Stimulated activated CD8-positive, alpha-beta memory T cell treated with anti-CD3 and anti-CD28 coated beads, Interleukin-15, amount 100 ng/mL, for 4 hours (primary cell): Measurements from ENCODE around the gene HMCN2.
"Not testable (repeated sequence)": the region's sequence is repeated elsewhere in the genome, so short reads cannot be mapped to it uniquely, and the experiment has no call there.

Experiments used
- DNase-seq, 2 donors: peaks; one replicate each; pipeline ENCODE4 v3.0.0-alpha.2; 2020; ENCODE audit warnings: low read depth in 2 of 2

Gene HMCN2

DNA sequence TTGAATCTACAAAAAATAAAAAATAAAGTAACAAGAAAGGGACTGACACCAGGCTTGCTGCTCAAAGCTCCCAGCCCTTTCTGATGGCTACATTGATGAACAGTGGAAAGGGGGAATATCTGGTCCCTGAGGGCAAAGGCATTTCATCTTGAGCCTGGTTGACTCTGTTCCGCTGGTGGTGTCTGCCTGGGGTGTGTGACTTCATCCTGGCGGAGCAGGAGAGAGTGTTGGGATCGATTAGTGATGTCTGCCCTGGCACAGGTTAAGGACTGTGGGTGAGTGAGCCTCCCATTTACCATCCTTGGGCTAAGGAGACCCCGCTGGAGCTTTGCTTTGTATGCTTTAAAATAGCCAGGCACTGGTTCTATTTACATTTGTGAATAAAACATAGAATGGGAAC lies 122.3 kb downstream of the HMCN2 start:
- DNase-seq = no peak

GRCh38 chr9:130390390-130390789 lies 124.8 kb downstream of the HMCN2 start:
- no peak for DNase-seq

DNA sequence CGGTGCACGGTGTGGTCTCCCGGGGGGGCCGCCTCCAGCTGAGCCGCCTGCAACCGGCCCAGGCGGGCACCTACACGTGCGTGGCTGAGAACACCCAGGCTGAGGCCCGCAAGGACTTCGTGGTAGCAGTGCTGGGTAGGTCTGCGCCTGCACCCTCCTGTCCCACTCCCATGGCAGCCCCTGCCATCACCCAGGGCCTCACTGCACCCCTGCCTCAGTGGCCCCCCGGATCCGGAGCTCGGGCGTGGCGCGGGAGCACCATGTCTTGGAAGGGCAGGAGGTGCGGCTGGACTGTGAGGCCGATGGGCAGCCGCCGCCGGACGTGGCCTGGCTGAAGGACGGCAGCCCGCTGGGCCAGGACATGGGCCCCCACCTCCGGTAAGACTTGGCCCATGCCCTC lies 125.4 kb downstream of the HMCN2 start:
- no peak for DNase-seq

DNA sequence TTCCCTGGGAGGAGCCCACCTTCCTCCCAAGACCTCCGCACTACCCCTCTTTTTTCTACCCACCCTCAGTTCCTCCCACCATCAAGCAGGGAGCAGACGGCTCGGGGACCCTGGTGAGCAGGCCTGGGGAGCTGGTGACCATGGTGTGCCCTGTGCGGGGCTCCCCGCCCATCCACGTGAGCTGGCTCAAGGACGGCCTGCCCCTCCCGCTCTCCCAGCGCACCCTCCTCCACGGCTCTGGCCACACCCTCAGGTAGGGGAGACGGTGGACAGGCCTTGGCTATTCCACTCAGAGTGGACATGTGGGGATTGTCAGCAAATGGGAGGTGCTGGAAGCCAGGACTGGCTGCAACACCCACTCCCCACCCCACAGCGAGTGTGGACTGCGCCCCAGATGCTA lies 126.3 kb downstream of the HMCN2 start:
- DNase-seq = no peak

DNA sequence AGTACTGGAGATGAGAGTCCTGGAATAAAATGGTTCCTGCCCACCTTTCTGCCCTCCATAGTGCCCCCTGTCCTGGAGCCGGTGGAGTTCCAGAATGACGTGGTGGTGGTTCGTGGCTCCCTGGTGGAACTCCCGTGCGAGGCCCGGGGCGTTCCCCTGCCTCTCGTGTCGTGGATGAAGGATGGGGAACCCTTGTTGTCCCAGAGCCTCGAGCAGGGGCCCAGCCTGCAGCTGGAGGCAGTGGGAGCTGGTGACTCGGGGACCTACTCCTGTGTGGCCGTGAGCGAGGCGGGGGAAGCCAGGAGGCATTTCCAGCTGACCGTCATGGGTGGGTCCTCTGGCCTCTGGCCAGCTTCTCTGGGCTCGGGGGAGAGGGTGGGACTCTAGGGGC lies 128.1 kb downstream of the HMCN2 start:
- no peak for DNase-seq

DNA sequence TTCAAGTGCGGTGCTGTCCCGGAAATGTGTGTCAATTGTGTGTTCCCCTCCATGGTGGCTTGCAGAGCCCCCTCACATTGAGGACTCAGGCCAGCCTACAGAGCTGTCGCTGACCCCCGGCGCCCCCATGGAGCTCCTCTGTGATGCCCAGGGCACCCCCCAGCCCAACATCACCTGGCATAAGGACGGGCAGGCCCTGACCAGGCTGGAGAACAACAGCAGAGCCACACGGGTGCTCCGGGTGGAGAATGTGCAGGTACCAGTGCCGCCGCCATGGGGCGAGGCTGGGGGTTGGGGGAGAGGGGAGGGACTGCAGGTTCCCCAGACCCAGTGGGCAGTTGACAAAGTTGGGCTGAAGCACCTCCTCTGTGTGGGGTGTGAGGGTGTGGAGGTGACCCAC lies 128.8 kb downstream of the HMCN2 start:
- DNase-seq = no peak

DNA sequence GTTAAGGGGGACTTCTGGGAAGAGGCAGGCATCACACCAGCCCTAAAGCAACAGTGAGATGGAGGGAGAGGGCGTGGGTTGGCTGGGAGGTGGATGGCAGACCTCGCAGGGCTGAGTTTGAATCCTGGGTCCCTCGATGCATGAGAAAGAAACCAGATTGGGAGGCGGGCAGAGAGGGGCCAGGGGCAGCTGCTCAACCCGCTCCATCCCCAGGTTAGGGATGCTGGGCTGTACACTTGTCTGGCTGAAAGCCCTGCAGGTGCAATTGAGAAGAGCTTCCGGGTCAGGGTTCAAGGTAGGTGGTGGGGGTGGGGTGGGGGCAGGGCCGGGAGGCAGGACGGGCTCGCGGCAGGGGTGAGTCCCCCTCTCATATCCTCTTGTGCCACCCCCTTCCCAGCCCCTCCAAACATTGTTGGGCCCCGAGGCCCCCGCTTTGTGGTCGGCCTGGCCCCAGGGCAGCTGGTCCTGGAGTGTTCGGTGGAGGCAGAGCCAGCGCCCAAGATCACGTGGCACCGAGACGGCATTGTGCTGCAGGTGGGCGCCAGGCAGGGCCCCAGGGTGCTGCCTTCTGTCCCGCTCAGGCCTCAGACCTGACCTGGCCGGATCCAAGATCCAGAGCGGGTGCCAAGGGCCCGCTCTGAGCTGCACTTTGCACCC lies 129.4 kb downstream of the HMCN2 start:
- no peak for DNase-seq

GRCh38 chr9:130395810-130396435 lies 130.4 kb downstream of the HMCN2 start:
- no peak for DNase-seq

DNA sequence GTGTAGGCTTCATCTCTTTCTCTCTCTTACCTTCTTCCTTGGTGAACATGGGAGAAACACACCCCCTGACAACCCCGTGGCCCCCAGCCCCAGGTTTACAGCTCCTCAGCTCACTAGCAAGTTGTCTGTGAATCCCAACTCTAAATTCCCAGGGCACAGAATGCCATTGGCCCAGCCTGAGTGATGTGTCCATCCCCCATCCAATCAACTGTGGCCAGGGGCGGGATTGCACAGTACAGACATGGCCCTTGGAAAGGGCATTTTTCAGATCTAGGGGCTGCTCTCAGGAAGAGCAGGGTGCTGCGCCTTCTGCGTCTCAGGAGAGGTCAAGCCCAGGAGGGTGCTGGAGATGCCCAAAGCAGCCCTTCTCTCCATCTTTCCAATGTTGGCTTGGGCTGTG lies 131.0 kb downstream of the HMCN2 start:
- no peak for DNase-seq

GRCh38 chr9:130398487-130399240 lies 133.1 kb downstream of the HMCN2 start:
- no peak for DNase-seq

DNA sequence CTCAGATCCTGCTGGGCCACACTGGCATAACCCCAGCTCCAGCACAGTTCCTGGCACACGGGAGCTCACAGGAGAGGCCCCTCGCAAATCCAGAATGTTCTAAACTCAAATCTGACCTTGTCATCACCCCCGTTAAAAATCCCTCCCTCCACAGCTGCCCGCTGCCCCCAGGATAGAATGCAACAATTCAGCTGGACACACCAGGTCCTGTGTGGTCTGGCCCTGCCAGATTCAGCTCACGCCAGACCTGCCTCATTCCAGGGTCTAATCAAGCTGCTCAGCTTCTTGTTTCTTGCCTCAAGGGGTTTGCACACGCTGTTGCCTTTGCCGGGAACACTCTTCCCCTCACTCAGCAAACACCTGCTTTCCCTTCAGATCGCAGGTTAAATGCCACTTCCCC lies 134.2 kb downstream of the HMCN2 start:
- no peak for DNase-seq

DNA sequence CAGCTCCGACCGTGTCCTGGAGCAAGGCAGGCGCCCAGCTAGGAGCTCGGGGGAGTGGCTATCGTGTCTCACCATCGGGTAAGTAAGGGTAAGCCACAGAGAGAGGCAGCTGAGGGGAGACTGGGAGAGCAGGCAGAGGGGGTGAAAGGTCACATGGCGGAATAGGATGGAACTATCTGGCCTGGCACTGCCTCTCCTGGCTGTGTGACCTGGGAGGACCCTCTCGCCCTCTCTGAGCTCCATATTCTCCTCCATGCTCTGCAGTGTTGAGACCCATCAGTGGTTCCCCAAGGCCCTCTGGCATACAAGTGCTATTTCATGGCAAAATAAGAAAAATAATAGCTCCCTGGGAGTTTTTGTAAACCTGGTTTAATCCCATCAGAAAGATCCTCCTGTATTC lies 135.3 kb downstream of the HMCN2 start:
- no peak for DNase-seq

DNA sequence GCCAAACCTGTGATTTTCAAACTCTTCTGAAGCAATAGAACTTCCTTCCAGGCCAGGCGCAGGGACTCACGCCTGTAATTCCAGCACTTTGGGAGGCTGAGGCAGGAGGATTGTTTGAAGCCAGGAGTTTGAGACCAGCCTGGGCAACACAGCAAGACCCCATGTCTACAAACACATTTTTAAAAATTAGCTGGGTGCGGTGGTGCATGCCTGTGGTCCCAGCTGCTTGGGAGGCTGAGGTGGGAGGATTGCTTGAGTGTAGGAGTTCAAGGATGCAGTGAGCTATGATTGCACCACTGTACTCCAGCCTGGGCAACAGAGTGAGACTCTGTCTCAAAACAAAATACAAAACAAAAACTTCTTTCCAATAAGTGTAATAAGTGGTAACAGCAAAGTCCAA lies 136.2 kb downstream of the HMCN2 start:
- DNase-seq = not testable (repeated sequence)

- no peak for DNase-seq
Measured at GRCh38 chr9:130402243-130402642, 136.7 kb downstream of the HMCN2 start.

DNA sequence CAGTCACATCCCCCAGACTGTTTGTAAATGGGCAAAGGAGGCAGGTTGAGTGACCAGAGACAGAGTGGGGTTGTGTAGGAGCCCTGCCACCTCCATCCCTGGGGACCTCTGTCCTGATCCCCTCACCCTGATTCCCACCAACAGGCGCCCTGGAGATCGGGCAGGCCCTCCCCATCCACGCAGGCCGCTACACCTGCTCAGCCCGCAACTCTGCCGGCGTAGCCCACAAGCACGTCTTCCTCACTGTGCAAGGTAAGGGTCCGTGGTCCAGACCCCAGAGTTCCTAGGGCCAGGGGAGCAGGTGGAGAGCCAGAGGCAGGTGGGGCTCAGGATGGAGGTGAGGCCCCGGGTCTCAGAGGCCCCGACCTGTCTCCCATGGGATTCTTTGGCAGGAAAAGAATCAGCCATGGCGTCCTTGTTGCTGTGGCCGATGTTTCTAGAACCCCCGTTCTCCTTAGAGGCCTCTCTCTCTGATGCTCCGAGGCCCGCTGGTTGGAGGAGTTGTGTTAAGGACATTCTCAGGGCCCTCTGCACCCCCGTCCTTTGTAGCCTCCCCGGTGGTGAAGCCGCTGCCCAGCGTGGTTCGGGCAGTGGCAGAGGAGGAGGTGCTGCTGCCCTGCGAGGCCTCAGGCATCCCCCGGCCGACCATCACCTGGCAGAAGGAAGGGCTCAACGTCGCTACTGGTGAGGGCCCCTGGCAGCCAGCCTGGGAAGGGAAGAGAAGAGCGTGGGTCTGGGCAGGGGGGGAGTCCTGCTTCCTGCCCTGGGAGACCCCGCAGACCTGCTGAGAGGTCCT lies 137.3 kb downstream of the HMCN2 start:
- no peak for DNase-seq

- no peak for DNase-seq
Measured at GRCh38 chr9:130405657-130406257, 140.2 kb downstream of the HMCN2 start.

- DNase-seq = no peak
Measured at GRCh38 chr9:130406278-130406895, 140.8 kb downstream of the HMCN2 start.

DNA sequence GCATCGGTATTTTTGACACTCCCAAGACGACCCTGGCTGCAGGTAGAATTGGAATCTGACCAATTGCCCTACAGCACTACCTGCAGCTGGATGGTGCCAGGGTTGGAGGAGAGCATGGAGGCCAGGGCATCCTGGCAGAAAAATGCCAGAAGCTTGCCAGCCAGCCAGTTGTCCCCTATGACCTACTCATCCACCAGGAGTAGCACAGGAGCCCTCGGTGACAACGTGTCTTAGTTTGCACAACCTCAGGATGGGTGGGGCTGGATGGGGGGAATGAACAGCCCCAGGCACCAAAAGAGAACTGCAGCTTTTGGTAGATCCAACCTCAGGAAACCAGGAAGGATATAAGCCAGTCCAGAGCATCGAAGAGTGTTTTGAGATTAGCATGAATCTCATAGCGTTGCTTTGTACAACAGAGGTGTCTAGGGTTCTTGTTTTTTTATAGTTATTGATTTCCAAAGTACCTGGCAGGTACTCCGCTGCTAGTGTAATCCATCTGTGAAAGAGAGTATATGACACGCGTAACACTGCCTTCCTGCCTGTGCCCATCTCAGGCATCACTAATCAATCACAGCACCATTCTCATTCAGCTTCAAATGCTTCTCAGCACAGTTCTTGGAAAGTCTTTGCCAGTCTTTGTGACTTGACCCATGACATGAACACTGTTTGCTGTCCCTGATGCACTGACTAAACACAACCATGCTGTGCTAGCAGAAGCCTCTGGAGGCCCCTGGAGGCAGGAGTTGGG lies 142.5 kb downstream of the HMCN2 start:
- DNase-seq = no peak

DNA sequence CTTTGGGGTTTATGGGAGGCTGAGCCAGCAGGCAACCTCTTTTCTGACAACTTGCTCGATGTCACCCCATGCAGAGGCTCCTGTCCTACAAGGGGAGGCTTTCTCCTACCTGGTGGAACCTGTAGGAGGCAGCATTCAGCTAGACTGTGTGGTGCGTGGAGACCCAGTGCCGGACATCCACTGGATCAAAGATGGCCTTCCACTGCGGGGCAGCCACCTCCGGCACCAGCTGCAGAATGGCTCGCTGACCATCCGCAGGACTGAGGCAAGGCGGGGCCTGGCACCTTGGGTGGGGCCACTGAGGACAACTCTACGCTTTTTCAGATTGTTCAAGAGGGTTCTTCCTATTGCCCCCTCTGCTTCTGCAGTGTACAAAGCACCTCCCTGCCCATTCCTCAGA lies 143.1 kb downstream of the HMCN2 start:
- DNase-seq = no peak

DNA sequence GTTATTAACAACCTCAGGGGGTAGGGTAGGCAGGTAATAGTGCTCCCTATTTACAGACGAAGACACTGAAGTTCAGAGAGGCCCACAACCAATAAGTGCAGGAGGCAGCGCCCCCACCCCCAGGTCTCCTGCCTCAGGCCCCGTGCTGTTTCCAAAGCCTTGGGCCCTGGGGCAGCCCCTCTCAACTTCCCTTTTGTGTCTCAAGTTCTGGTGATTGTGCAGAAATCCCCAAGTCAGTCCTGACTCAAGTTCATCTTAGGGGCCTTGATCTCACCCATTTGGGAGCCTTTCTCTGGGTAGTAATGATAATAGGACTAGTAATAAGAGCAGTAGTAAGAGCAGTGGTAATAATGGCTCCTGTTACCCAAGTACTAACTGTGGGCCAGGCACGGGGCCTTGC lies 143.7 kb downstream of the HMCN2 start:
- no peak for DNase-seq

GRCh38 chr9:130410443-130410842 lies 144.9 kb downstream of the HMCN2 start:
- DNase-seq = no peak
